GM18517 (cell line): ENCODE data around the gene ANKRD34A.

Experiments
- ATAC-seq: cut with Tn5 transposase; IDR thresholded peaks from one replicate; pipeline ENCODE4 v1.9.1; 2021; ENCODE audit warnings: mild to moderate bottlenecking, moderate library complexity; ENCODE audit not compliant: unreplicated experiment

The ANKRD34A gene

GRCh38 chr1:145912128-145912641, 52.2 kb downstream of the ANKRD34A start:
- no peak for ATAC-seq
